ENCODE measurements around the gene MPZL1.

- TF ChIP-seq ZNF121 (CRISPR knock-in tag; IDR thresholded peaks at IDR 0.05) (no peak), TCF7 (CRISPR knock-in tag; IDR thresholded peaks at IDR 0.05; ENCODE audit: low read depth) (no peak), CTCF (IDR thresholded peaks at IDR 0.05) (no peak)
Measured at GRCh38 chr1:167694691-167695090, 27.1 kb upstream of the MPZL1 start.

Measured in WTC11 (cell line).